Erythroblast (primary cell): ENCODE data around the gene SF3A1.
"Not testable (repeated sequence)": the region's sequence is repeated elsewhere in the genome, so short reads cannot be mapped to it uniquely, and the experiment has no call there.

ENCODE experiments used
- DNase-seq, 2 experiments: peaks; one replicate each; lab custom pipeline; 2025; lab: John Stamatoyannopoulos, UW
- GATA1 ChIP-seq: IDR thresholded peaks from 2 replicates; pipeline ENCODE4 v1.6.1; 2011; ENCODE audit warnings: low read depth, mild to moderate bottlenecking, control low read depth, low read length, moderate library complexity
- POLR2A ChIP-seq: IDR thresholded peaks from 2 replicates; pipeline ENCODE4 v1.6.1; 2011; ENCODE audit warnings: mild to moderate bottlenecking, low read length

Gene SF3A1

GRCh38 chr22:30354644-30355043 lies 2.0 kb downstream of the SF3A1 start:
- no peak for DNase-seq
- TF ChIP-seq GATA1 = no peak
- no peak for TF ChIP-seq POLR2A

DNA sequence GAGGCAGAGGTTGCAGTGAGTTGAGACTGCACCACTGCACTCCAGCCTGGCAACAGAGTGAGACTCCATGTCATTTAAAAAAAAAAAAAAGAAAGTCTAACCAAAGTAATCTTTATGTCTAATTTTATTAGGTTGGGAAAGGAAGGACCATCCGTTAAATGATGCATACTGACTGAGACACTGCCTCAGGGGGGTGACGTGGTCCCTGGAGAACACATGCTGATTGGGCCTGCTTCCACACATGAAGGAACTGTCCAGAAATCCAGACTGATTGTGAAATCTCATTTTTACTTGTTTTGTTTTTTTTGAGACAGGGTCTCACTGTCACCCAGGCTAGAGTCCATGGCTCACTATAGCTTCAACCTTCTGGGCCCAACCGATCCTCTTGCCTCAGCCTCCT lies 5.5 kb downstream of the SF3A1 start:
- TF ChIP-seq POLR2A = no peak
- TF ChIP-seq GATA1 = no peak
- no peak for DNase-seq

DNA sequence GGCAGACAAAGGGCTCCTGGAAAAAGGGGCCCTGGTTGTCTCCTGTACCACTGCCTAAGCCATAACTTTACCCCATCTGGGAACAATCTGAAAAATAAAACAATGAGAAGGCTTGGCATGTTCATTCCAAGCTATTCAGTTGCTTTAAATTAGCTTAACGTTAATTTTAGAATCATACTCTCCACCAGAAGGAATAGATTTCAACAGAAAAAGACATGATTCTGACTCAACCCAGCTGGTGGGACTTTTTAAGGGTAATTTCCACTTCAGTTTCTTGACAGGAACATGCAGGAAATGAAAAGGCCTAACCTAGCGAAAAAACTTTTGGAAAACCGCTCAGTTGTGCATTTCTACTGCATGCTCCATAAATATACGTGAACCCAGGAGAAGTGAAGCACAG lies 7.9 kb downstream of the SF3A1 start:
- DNase-seq = no peak
- TF ChIP-seq POLR2A = no peak
- TF ChIP-seq GATA1 = no peak

DNA sequence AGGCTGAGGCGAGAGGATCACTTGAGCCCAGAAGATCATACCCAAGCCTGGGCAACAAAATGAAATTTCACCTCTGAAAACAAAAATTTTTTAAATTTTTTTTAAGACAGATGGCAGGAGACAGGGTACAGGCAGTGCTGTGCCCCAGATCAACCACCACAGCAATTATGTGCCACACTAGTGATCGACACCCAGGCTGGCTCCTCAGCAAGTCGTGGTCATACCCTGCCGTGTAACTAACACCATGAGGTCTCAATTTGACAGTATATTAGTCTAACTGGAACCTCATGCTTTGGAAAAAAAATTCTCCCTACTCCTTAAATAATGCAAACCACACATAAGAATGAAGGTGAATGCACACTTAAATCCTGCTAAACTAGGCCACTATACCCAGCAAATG lies 8.3 kb downstream of the SF3A1 start:
- TF ChIP-seq GATA1 = no peak
- no peak for TF ChIP-seq POLR2A
- DNase-seq = no peak

GRCh38 chr22:30347255-30347892 lies 9.3 kb downstream of the SF3A1 start:
- DNase-seq = no peak
- TF ChIP-seq GATA1 (no peak), POLR2A (no peak)

DNA sequence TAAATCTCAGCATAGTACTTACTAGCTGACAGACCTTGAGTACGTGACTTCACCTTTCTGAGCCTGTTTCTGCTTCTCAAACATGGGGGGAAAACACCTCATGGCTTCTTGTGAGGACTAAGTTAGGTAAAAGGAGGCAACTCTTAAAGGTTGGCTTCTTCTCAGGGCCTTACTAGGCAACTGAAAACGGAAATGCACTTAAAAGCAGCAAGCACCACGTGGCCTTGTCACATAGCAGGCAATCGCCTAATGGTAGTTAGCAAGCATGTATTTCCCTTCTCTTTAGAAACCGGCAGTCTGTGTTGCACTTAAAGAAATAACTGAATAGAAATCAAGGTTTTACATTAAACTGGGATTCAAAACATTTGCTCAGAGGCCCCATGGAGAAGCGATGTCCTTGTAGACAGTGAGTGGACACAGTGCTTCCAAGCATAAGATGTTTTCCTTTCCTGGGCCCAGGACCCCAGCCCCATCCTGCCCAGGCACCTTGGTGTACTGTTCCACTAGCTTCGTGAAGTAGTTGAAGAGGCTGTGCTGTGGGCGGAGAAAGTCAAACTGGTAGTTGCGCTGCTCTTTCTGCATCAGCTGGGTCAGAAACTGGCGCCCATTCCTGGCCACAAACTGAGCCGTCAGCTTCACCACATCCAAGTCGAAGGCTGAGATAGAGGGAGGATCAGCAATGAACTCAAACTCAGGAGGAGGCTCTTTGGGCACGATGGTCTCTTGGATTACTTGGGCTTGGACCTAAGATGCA lies 12.1 kb downstream of the SF3A1 start:
- no peak for DNase-seq
- TF ChIP-seq POLR2A (no peak), GATA1 (no peak)

DNA sequence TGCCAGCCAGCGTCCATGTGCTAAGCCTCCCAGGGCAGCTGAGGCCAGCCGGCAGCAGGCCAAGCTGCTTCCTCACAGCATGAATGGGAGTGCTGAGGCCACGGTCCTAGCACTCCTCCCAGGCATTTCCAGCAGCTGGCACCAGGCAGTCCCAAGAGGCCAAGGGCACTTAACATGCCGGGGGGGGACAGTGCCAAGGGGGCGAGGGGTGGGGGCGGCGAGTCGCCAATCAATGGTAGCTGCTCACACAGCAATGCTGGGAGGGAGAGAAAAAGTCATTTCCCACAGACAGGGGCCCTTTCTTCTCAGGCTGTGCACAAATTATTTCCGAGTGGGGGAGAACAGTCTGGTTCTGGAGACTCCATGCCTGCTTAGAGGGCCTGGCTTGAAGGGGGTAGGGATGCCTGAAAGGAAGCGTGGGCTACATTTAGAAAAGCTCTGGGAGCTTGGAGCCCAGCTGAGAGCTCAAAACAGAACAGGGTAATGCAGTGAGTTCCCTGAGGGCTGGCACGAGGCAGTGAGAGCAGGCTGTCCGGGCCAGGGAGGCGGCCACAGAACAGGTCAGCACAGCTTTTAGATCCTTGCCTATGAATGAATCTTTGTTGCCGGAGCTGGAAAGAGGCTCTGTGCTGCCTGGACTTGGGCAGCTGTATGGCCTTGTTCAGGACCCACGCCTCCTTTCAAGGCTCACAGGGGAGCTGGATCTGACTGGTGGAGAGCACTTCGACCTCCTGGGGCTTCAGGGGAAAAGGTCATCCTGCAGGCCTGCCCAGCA lies 15.6 kb downstream of the SF3A1 start:
- TF ChIP-seq GATA1 (no peak), POLR2A (no peak)

GRCh38 chr22:30338802-30339201 lies 17.9 kb downstream of the SF3A1 start:
- TF ChIP-seq GATA1 = no peak
- no peak for TF ChIP-seq POLR2A
- DNase-seq = no peak

More for the DNA sequence above, 15.6 kb downstream of the SF3A1 start:
- no peak for DNase-seq

DNA sequence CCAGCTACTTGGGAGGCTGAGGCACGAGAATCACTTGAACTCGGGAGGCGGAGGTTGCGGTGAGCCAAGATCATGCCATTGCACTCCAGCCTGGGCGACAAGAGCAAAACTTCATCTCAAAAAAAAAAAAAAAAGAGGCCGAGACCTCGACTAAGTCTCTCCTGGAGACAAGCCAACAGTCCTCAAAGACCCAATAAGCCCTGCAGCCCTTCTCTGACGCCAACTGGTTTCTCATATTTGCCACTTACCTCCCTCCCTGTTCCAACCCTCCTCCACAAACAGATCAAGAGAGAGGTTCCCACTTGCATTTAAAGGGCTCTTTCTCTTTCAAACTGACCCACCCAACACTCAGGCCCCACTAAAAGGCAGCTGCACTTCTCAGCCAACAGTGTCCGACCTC lies 18.4 kb downstream of the SF3A1 start:
- DNase-seq = not testable (repeated sequence)

- DNase-seq = no peak
- TF ChIP-seq GATA1 (no peak), POLR2A (no peak)
Observed at GRCh38 chr22:30337461-30337778, 19.3 kb downstream of the SF3A1 start.

GRCh38 chr22:30336752-30337460 lies 19.8 kb downstream of the SF3A1 start:
- no peak for TF ChIP-seq POLR2A
- TF ChIP-seq GATA1 = no peak
- no peak for DNase-seq

GRCh38 chr22:30335236-30335635 lies 21.5 kb downstream of the SF3A1 start:
- TF ChIP-seq POLR2A (no peak), GATA1 (no peak)
- no peak for DNase-seq

DNA sequence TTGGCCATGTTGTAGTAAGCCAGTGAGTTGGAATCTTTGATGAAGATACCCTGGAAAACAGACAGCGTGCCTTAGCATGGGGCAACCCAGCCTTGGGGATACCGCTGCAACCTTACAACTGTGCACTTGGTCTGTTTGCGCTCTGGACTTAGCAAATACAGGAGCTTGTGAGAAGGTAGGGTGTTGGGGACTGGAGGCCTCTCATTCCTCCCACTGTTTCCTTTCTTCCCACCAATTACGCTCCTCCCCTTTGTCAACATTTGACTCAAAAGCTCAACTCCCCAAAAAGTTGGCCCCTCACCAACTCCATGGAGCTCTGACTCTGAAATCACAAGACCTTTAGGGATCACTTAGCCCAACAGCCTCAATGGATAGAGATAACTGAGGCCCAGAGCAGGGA lies 22.0 kb downstream of the SF3A1 start:
- DNase-seq = no peak
- TF ChIP-seq GATA1 (no peak), POLR2A (no peak)

DNA sequence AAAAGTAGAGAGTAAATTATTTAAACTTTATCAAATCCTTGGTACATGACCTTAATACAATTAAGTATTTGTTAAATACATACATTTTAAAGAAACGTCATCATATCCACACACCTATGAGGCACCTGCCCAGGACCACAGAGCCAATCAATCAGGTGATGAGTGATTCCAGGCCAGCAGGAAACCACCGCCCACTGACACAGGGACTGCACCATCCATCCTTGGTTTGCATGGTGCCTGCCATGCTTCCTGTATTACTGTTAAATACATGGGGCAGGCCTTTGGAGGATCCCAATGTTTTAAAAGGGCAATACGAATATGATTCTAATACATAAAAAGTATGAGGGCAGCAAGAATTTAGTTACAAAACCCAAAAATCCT lies 23.0 kb downstream of the SF3A1 start:
- TF ChIP-seq POLR2A (no peak), GATA1 (no peak)
- DNase-seq = no peak
